Esophagus squamous epithelium (tissue), 4 donors: Measurements from ENCODE around the gene PTPRCAP.

Source experiments
- CTCF ChIP-seq, 6 experiments: fragments of 450-650 bp in 4 of 6; fragments of 200-600 bp in 2 of 6; sonication (generic) in 2 of 6; IDR thresholded peaks; one replicate each; pipeline ENCODE4 v1.5.1; 2016 to 2019; ENCODE audit warnings: antibody characterized with exemption in 6 of 6, mild to moderate bottlenecking in 4 of 6, moderate library complexity in 4 of 6
- POLR2A ChIP-seq, 4 donors: fragments of 450-650 bp; IDR thresholded peaks; one replicate each; pipeline ENCODE4 v1.6.1; 2017; ENCODE audit warnings: antibody characterized with exemption in 4 of 4, mild to moderate bottlenecking in 4 of 4, moderate library complexity in 3 of 4

- no peak for TF ChIP-seq CTCF (IDR thresholded peaks at IDR 0.05)
- no peak for TF ChIP-seq POLR2A (IDR thresholded peaks at IDR 0.05)
Observed at GRCh38 chr11:67390947-67391303, 46.6 kb downstream of the PTPRCAP start.
